Stimulated activated CD4-positive, alpha-beta T cell treated with anti-CD3 and anti-CD28 coated beads, Interleukin-15, amount 100 ng/mL, for 24 hours (primary cell): Measurements from ENCODE around the gene RGS6.
A peak's percentile ranks its signal among the peaks of the same experiment; 100 is the strongest.

Source experiments
- DNase-seq: peaks from one replicate; pipeline ENCODE4 v3.0.0-alpha.2; 2020

Gene RGS6

GRCh38 chr14:72254202-72254936, 322.1 kb downstream of the RGS6 start:
- DNase-seq = no peak

GRCh38 chr14:72254937-72255472, 322.8 kb downstream of the RGS6 start:
- DNase-seq = no peak

- DNase-seq = peak; percentile 30
Observed at GRCh38 chr14:72256055-72256454, 323.8 kb downstream of the RGS6 start.

- DNase-seq = no peak
Observed at GRCh38 chr14:72261068-72261467, 328.8 kb downstream of the RGS6 start.

GRCh38 chr14:72262771-72263170, 330.5 kb downstream of the RGS6 start:
- DNase-seq = no peak

GRCh38 chr14:72264716-72265115, 332.5 kb downstream of the RGS6 start:
- no peak for DNase-seq

- no peak for DNase-seq
Observed at GRCh38 chr14:72270147-72270727, 338.0 kb downstream of the RGS6 start.

- DNase-seq = no peak
Observed at GRCh38 chr14:72270749-72271148, 338.5 kb downstream of the RGS6 start.

GRCh38 chr14:72275242-72275641, 343.0 kb downstream of the RGS6 start:
- DNase-seq = no peak

- DNase-seq = no peak
Observed at GRCh38 chr14:72278316-72278715, 346.1 kb downstream of the RGS6 start.

- no peak for DNase-seq
Observed at GRCh38 chr14:72284176-72284575, 351.9 kb downstream of the RGS6 start.

- DNase-seq = no peak
Observed at GRCh38 chr14:72290241-72290640, 358.0 kb downstream of the RGS6 start.

GRCh38 chr14:72291908-72292688, 359.9 kb downstream of the RGS6 start:
- DNase-seq = peak; percentile 15

GRCh38 chr14:72292689-72293024, 360.4 kb downstream of the RGS6 start:
- DNase-seq = no peak

GRCh38 chr14:72301352-72301751, 369.1 kb downstream of the RGS6 start:
- DNase-seq = no peak

GRCh38 chr14:72303930-72304329, 371.7 kb downstream of the RGS6 start:
- DNase-seq = no peak

GRCh38 chr14:72305561-72305960, 373.3 kb downstream of the RGS6 start:
- DNase-seq = no peak

- DNase-seq = no peak
Observed at GRCh38 chr14:72308967-72309485, 376.8 kb downstream of the RGS6 start.

GRCh38 chr14:72311116-72311515, 378.9 kb downstream of the RGS6 start:
- DNase-seq = no peak

GRCh38 chr14:72311516-72311915, 379.3 kb downstream of the RGS6 start:
- no peak for DNase-seq

- no peak for DNase-seq
Observed at GRCh38 chr14:72314808-72315435, 382.7 kb downstream of the RGS6 start.

GRCh38 chr14:72315714-72316113, 383.5 kb downstream of the RGS6 start:
- no peak for DNase-seq

- DNase-seq = no peak
Observed at GRCh38 chr14:72318648-72319047, 386.4 kb downstream of the RGS6 start.
